Choroid plexus epithelial cell (primary cell): Measurements from ENCODE around the gene GMDS.

Experiments
- DNase-seq: peaks from one replicate; pipeline ENCODE4 v3.0.0-alpha.2; 2010; ENCODE audit warnings: low read depth
- H3K4me3 ChIP-seq: 2 replicates; pipeline ENCODE4 v1.5.1; 2011; ENCODE audit warnings: low read depth, mild to moderate bottlenecking, control low read depth, low read length, moderate library complexity
- CTCF ChIP-seq: conservative IDR thresholded peaks from 2 replicates; pipeline ENCODE4 v1.5.1; 2011; ENCODE audit warnings: low read depth, mild to moderate bottlenecking, control low read depth, inconsistent platforms, low read length, moderate library complexity

The GMDS gene

GRCh38 chr6:2099870-2100269 lies 145.5 kb downstream of the GMDS start:
- no peak for DNase-seq
- no peak overlapping the region for H3K4me3 ChIP-seq
- TF ChIP-seq CTCF = no peak

GRCh38 chr6:2097464-2097863 lies 147.9 kb downstream of the GMDS start:
- DNase-seq = no peak
- H3K4me3 ChIP-seq = no peak overlapping the region
- no peak for TF ChIP-seq CTCF

- no peak overlapping the region for H3K4me3 ChIP-seq
- no peak for DNase-seq
- TF ChIP-seq CTCF = no peak
Measured at GRCh38 chr6:2094642-2095041, 150.8 kb downstream of the GMDS start.

GRCh38 chr6:2086326-2086965 lies 159.0 kb downstream of the GMDS start:
- no peak for TF ChIP-seq CTCF
- H3K4me3 ChIP-seq = no peak overlapping the region
- DNase-seq = no peak

- DNase-seq = no peak
- TF ChIP-seq CTCF = no peak
- no peak overlapping the region for H3K4me3 ChIP-seq
Measured at GRCh38 chr6:2085657-2086056, 159.7 kb downstream of the GMDS start.

- DNase-seq = no peak
- no peak for TF ChIP-seq CTCF
- H3K4me3 ChIP-seq = no peak overlapping the region
Measured at GRCh38 chr6:2081155-2082138, 164.0 kb downstream of the GMDS start.

- no peak for DNase-seq
- TF ChIP-seq CTCF = no peak
- H3K4me3 ChIP-seq = no peak overlapping the region
Measured at GRCh38 chr6:2078888-2079287, 166.5 kb downstream of the GMDS start.
